ENCODE data around the gene ITGB8. TPM values are rescaled to one million over a fixed set of nuclear protein-coding genes. Genes with fewer than 3 reads are reported as not detected.

The ITGB8 gene
- total RNA-seq: 6.4 and 13.0 TPM in 2 replicates

GRCh38 chr7:20330239-20330927 is at the start of gene ITGB8:
Gene ITGB8, plus strand, starts transcription at chr7:20330900. Its CDS starts 907 bp downstream, at chr7:20331807.
- H3K4me3 ChIP-seq (ENCODE audit: low read depth, low read length): peak within 1 kb of the TSS; percentile 70
- TF ChIP-seq CTCF (IDR thresholded peaks at IDR 0.05; ENCODE audit: insufficient read depth, low read depth, low read length): no peak
- DNase-seq (ENCODE audit: low read depth): peak; percentile 73

- no peak for TF ChIP-seq CTCF (IDR thresholded peaks at IDR 0.05; ENCODE audit: insufficient read depth, low read depth, low read length)
- H3K4me3 ChIP-seq (ENCODE audit: low read depth, low read length): no peak overlapping the region
- no peak for DNase-seq (ENCODE audit: low read depth)
Observed at GRCh38 chr7:20282959-20283358, 47.7 kb upstream of the ITGB8 start.

- no peak overlapping the region for H3K4me3 ChIP-seq (ENCODE audit: low read depth, low read length)
- no peak for DNase-seq (ENCODE audit: low read depth)
- TF ChIP-seq CTCF (IDR thresholded peaks at IDR 0.05; ENCODE audit: insufficient read depth, low read depth, low read length): no peak
Observed at GRCh38 chr7:20283385-20283784, 47.3 kb upstream of the ITGB8 start.

GRCh38 chr7:20284003-20284770 is 46.5 kb upstream of the ITGB8 start:
- peak; percentile 45 for DNase-seq (ENCODE audit: low read depth)
- no peak for TF ChIP-seq CTCF (IDR thresholded peaks at IDR 0.05; ENCODE audit: insufficient read depth, low read depth, low read length)
- no peak overlapping the region for H3K4me3 ChIP-seq (ENCODE audit: low read depth, low read length)

- H3K4me3 ChIP-seq (ENCODE audit: low read depth, low read length): no peak overlapping the region
- no peak for TF ChIP-seq CTCF (IDR thresholded peaks at IDR 0.05; ENCODE audit: insufficient read depth, low read depth, low read length)
- no peak for DNase-seq (ENCODE audit: low read depth)
Observed at GRCh38 chr7:20284771-20285143, 45.9 kb upstream of the ITGB8 start.

- H3K4me3 ChIP-seq (ENCODE audit: low read depth, low read length): no peak overlapping the region
- no peak for TF ChIP-seq CTCF (IDR thresholded peaks at IDR 0.05; ENCODE audit: insufficient read depth, low read depth, low read length)
Observed at GRCh38 chr7:20287317-20287716, 43.4 kb upstream of the ITGB8 start.

More at GRCh38 chr7:20287317-20287716, 43.4 kb upstream of the ITGB8 start:
- DNase-seq (ENCODE audit: low read depth): no peak

All from fibroblast of villous mesenchyme (primary cell).